ENCODE results near the gene RNF223.

RNF223 gene

DNA sequence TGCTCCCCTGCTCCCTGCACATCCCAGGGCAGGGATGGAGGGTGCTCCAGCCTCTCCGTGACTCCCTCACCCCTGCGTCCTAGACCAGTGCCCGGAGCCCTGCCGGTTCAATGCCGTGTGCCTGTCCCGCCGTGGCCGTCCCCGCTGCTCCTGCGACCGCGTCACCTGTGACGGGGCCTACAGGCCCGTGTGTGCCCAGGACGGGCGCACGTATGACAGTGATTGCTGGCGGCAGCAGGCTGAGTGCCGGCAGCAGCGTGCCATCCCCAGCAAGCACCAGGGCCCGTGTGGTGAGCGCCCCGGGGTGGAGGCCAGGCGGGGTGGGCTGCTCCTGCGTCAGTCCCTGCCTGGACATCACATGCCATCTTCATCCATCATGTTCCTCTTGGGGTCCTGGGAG is 32.2 kb downstream of the RNF223 start:
- peaks cover 13% of the 10 kb centered on the region for H3K4me1 ChIP-seq (ENCODE audit: control insufficient read depth, insufficient read depth, low read length)
- no peak overlapping the region for H3K4me3 ChIP-seq (ENCODE audit: low read length in 2 of 2)
- no peak overlapping the region for H3K27ac ChIP-seq (ENCODE audit: low read length)
- no peaks in the 10 kb centered on the region for H3K36me3 ChIP-seq (ENCODE audit: control insufficient read depth in 2 of 2, insufficient read depth in 2 of 2, low read length in 2 of 2)
- H3K27me3 ChIP-seq (ENCODE audit: control insufficient read depth in 1 of 2, insufficient read depth in 2 of 2, low read length in 2 of 2): peaks cover 0 to 2% of the 10 kb centered on the region in 2 donors
- no peak overlapping the region for H3K9ac ChIP-seq (ENCODE audit: low read length in 2 of 2)
- H3K9me3 ChIP-seq (ENCODE audit: control insufficient read depth in 2 of 2, low read length in 2 of 2): no peaks in the 10 kb centered on the region

DNA sequence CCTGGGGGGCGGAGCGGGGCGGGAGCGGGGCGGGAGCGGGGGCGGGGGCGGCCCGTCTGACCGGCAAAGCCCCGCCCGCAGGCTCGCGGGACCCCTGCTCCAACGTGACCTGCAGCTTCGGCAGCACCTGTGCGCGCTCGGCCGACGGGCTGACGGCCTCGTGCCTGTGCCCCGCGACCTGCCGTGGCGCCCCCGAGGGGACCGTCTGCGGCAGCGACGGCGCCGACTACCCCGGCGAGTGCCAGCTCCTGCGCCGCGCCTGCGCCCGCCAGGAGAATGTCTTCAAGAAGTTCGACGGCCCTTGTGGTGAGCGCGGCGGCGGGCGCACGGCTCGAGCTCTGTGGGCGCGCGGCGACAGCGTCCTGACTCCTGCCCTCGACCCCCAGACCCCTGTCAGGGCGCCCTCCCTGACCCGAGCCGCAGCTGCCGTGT is 33.0 kb downstream of the RNF223 start:
- peaks cover 13% of the 10 kb centered on the region for H3K4me1 ChIP-seq (ENCODE audit: control insufficient read depth, insufficient read depth, low read length)
- no peaks in the 10 kb centered on the region for H3K36me3 ChIP-seq (ENCODE audit: control insufficient read depth in 2 of 2, insufficient read depth in 2 of 2, low read length in 2 of 2)
- H3K9me3 ChIP-seq (ENCODE audit: control insufficient read depth in 2 of 2, low read length in 2 of 2): no peaks in the 10 kb centered on the region
- peaks cover 0 to 2% of the 10 kb centered on the region in 2 donors for H3K27me3 ChIP-seq (ENCODE audit: control insufficient read depth in 1 of 2, insufficient read depth in 2 of 2, low read length in 2 of 2)
- H3K9ac ChIP-seq (ENCODE audit: low read length in 2 of 2): no peak overlapping the region
- H3K27ac ChIP-seq (ENCODE audit: low read length): no peak overlapping the region
- H3K4me3 ChIP-seq (ENCODE audit: low read length in 2 of 2): peak overlapping the region in 1 of 2 donors; percentile 44

DNA sequence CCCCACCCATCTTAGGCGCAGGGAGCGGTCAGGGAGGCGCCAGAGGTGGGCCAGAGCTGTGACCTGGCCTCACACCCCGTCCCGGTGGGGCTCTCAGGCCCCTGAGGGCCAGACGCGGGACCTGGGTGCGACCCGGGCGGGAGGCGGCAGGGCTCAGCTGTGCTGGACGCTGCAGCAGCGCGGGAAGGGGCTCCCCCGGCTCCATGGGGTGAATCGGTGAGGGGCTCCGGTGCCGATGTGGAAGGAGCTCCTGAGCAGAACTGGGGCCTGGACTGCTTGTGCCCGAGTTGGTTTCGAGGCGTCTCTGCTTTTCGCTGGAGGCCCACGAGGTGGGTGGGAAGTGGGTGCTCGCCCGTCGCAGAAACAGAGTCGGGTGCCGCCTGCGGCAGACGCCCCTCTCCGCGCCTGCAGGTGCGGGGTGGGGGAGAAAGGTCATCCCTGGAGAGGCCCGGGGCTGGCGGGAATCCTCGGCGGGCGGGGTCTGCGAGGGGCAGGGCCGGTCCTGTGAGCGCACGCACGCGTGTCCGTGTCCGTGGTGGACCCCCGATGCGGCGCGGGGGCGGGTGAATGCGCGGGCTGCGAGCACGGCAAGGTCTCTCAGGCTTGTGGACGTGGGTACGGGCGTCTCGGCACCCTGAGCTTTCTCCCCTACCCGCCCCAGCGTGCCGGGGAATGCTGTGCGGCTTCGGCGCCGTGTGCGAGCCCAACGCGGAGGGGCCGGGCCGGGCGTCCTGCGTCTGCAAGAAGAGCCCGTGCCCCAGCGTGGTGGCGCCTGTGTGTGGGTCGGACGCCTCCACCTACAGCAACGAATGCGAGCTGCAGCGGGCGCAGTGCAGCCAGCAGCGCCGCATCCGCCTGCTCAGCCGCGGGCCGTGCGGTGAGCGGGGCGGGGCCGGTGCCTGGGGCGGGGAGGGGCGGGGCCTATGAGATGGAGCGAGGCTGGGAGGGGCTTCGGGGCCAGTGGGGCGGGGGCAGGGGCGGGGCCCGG is 33.8 kb downstream of the RNF223 start:
- Histone ChIP-seq H3K27me3 (ENCODE audit: control insufficient read depth in 1 of 2, insufficient read depth in 2 of 2, low read length in 2 of 2) (peaks cover 0 to 2% of the 10 kb centered on the region in 2 donors), H3K9ac (ENCODE audit: low read length in 2 of 2) (peak overlapping the region in 1 of 2 donors; percentile 22), H3K9me3 (ENCODE audit: control insufficient read depth in 2 of 2, low read length in 2 of 2) (no peaks in the 10 kb centered on the region), H3K36me3 (ENCODE audit: control insufficient read depth in 2 of 2, insufficient read depth in 2 of 2, low read length in 2 of 2) (no peaks in the 10 kb centered on the region), H3K27ac (ENCODE audit: low read length) (no peak overlapping the region), H3K4me3 (ENCODE audit: low read length in 2 of 2) (peak overlapping the region; percentile 35 to 71), H3K4me1 (ENCODE audit: control insufficient read depth, insufficient read depth, low read length) (peaks cover 13% of the 10 kb centered on the region)

DNA sequence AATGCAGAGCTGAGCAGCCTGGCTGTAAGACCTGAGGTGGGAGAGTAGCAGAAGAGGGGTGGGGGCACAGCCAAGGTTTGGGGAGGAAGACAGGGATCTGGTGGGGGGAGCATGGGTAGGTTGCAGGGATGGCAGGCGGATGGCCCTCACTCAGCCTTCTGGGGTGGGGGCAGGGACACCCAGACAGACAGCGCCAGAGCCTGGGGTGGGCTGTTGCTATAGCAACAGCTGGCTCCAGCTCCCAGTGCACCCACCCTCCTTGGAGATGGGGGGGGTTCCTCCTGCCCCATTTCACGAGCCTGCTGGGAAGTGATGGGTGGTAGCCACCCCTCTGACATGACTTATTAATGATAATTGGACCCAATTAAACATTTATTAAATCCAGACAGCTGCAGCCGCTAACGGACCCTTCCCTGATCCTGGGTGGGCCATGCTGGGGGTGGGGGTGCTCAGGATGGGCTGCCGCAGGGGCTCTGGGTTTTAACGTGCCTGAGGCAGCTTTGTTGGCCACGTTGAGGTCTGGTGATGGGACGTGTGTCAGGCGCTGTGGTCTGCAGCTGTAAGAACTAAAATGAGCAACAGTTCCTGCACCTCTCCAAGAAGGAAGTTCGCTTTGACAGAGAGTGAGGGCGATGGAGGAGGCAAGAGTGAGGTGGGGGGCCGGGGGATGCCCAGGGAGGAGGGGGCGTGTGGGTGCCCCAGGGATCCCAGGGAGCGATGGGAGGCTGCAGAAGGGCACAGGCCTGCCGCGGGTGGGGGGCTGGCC is 34.8 kb downstream of the RNF223 start:
- no peaks in the 10 kb centered on the region for H3K9me3 ChIP-seq (ENCODE audit: control insufficient read depth in 2 of 2, low read length in 2 of 2)
- H3K4me1 ChIP-seq (ENCODE audit: control insufficient read depth, insufficient read depth, low read length): peaks cover 13% of the 10 kb centered on the region
- H3K27ac ChIP-seq (ENCODE audit: low read length): no peak overlapping the region
- no peak overlapping the region for H3K9ac ChIP-seq (ENCODE audit: low read length in 2 of 2)
- no peaks in the 10 kb centered on the region for H3K36me3 ChIP-seq (ENCODE audit: control insufficient read depth in 2 of 2, insufficient read depth in 2 of 2, low read length in 2 of 2)
- peaks cover 2 to 3% of the 10 kb centered on the region in 2 donors for H3K27me3 ChIP-seq (ENCODE audit: control insufficient read depth in 1 of 2, insufficient read depth in 2 of 2, low read length in 2 of 2)
- H3K4me3 ChIP-seq (ENCODE audit: low read length in 2 of 2): no peak overlapping the region

DNA sequence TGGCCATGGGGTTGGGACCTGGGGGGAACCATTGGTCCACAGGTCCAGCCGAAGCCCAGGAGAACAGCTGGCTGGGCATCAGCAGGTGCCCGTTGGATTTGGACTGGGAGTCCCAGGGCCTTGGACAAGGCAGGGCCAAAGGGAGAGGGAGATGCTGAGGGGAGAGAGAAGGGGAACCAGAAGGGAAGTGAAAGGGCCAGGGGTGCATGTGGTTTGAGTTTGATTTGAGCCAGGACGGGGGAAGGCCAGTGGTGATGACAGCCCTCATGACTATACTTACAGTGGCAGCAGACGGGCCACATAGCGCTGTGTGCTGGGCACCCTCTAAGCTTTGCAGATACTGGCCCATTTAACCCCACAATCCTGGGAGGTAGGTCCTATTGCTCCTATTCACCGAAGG is 35.4 kb downstream of the RNF223 start:
- no peak overlapping the region for H3K9ac ChIP-seq (ENCODE audit: low read length in 2 of 2)
- H3K4me3 ChIP-seq (ENCODE audit: low read length in 2 of 2): no peak overlapping the region
- no peaks in the 10 kb centered on the region for H3K36me3 ChIP-seq (ENCODE audit: control insufficient read depth in 2 of 2, insufficient read depth in 2 of 2, low read length in 2 of 2)
- H3K9me3 ChIP-seq (ENCODE audit: control insufficient read depth in 2 of 2, low read length in 2 of 2): no peaks in the 10 kb centered on the region
- H3K27me3 ChIP-seq (ENCODE audit: control insufficient read depth in 1 of 2, insufficient read depth in 2 of 2, low read length in 2 of 2): peaks cover 2 to 9% of the 10 kb centered on the region in 2 donors
- peaks cover 19% of the 10 kb centered on the region for H3K4me1 ChIP-seq (ENCODE audit: control insufficient read depth, insufficient read depth, low read length)
- no peak overlapping the region for H3K27ac ChIP-seq (ENCODE audit: low read length)

DNA sequence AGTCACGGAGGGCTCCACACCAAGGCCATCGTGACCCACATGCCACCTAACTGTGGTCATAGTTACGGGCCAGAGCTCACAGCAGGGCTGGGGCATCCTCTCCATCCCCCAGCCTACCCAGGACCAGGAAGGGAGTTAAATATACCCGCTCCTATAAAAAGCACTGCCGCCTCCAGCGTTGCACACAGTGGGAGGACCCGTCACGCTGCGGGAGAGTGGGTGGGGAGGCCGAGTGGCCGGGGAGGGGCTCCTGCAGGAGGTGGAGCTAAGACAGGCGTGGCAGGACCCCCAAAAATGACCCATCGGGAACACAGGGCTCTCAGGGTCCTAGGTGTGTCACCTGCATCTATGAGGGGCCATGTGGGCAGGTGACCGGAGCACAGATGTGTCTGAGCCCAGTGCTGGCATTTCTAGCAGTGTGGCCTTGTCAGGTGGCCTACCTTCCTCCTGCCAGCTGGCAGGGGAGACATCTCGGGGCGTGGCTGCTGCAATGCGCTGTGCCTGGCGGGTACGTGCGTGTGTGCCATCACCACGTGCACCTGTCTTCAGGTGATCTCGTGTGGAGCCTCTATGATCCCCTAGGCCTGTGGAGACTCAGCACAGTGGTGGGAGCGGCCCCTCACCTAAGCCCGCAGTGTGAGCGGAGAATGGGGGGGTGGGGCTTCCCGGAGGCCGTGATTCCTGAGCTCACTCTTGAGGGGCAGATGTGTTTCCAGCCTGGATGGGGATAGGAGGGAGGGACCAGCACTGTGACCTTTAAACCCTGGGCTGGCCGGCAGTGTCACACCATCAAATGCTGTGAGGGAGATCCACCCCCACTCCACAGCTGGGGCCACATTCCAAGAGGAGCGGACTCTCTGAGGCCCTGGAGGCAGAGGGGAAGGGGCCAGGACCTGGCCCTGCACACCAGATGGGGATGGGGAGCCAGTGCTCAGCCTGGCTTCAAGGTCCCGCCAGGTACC is 36.5 kb downstream of the RNF223 start:
- no peaks in the 10 kb centered on the region for H3K36me3 ChIP-seq (ENCODE audit: control insufficient read depth in 2 of 2, insufficient read depth in 2 of 2, low read length in 2 of 2)
- no peak overlapping the region for H3K27ac ChIP-seq (ENCODE audit: low read length)
- H3K27me3 ChIP-seq (ENCODE audit: control insufficient read depth in 1 of 2, insufficient read depth in 2 of 2, low read length in 2 of 2): peaks cover 4 to 17% of the 10 kb centered on the region in 2 donors
- no peaks in the 10 kb centered on the region for H3K9me3 ChIP-seq (ENCODE audit: control insufficient read depth in 2 of 2, low read length in 2 of 2)
- no peak overlapping the region for H3K4me3 ChIP-seq (ENCODE audit: low read length in 2 of 2)
- no peak overlapping the region for H3K9ac ChIP-seq (ENCODE audit: low read length in 2 of 2)
- peaks cover 26% of the 10 kb centered on the region for H3K4me1 ChIP-seq (ENCODE audit: control insufficient read depth, insufficient read depth, low read length)

DNA sequence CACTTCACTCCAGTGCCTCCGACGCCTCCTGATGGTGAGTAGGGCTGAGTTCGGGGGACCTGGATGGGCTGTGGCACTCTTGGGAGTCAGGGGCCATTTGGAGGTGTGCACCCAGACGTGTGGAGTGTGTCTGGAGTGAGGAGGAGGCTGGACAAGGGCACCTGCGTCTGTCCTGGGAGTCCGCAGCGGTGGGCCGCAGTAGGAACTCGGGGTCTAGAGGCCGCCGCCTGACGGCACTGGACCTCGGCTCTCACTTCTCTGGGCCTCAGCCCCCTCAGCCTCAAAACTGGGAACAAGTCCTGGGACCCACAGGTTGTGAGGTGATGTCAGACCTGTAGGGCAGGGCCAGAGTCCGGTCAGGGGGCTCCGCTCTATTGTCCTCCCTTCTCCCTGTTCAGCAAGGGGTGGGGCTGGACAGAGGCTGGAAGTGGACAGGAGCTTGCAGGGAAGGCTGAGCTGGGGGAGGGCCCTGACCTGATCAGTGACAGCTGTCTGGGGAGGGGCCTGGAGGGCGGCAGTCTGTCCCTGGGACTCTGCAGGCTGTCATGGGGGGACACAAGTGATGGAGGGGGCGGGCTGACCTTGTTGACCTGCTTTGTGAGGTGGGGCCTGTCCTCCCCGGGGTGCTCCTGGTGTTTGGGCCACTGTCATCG is 38.7 kb downstream of the RNF223 start:
- Histone ChIP-seq H3K4me1 (ENCODE audit: control insufficient read depth, insufficient read depth, low read length) (peaks cover 27% of the 10 kb centered on the region), H3K27me3 (ENCODE audit: control insufficient read depth in 1 of 2, insufficient read depth in 2 of 2, low read length in 2 of 2) (peaks cover 9 to 22% of the 10 kb centered on the region in 2 donors), H3K27ac (ENCODE audit: low read length) (no peak overlapping the region), H3K36me3 (ENCODE audit: control insufficient read depth in 2 of 2, insufficient read depth in 2 of 2, low read length in 2 of 2) (no peaks in the 10 kb centered on the region), H3K9me3 (ENCODE audit: control insufficient read depth in 2 of 2, low read length in 2 of 2) (no peaks in the 10 kb centered on the region), H3K4me3 (ENCODE audit: low read length in 2 of 2) (no peak overlapping the region), H3K9ac (ENCODE audit: low read length in 2 of 2) (no peak overlapping the region)

DNA sequence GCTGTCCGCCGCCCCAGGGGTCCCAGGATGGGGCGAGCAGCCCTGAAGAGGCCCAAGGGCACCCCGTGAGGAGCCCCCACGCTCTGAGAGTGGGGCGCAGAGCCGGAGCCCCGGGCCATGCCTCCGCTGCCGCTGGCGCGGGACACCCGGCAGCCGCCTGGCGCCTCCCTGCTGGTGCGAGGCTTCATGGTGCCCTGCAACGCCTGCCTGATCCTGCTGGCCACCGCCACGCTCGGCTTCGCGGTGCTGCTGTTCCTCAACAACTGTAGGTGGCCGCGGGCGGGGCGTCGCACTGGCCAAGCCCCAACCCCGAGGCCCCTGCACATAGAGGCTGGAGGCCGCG is 39.7 kb downstream of the RNF223 start:
- Histone ChIP-seq H3K27ac (ENCODE audit: low read length) (no peak overlapping the region), H3K27me3 (ENCODE audit: control insufficient read depth in 1 of 2, insufficient read depth in 2 of 2, low read length in 2 of 2) (peaks cover 9 to 22% of the 10 kb centered on the region in 2 donors), H3K36me3 (ENCODE audit: control insufficient read depth in 2 of 2, insufficient read depth in 2 of 2, low read length in 2 of 2) (no peaks in the 10 kb centered on the region), H3K9me3 (ENCODE audit: control insufficient read depth in 2 of 2, low read length in 2 of 2) (no peaks in the 10 kb centered on the region), H3K9ac (ENCODE audit: low read length in 2 of 2) (no peak overlapping the region), H3K4me1 (ENCODE audit: control insufficient read depth, insufficient read depth, low read length) (peaks cover 18% of the 10 kb centered on the region), H3K4me3 (ENCODE audit: low read length in 2 of 2) (no peak overlapping the region)

DNA sequence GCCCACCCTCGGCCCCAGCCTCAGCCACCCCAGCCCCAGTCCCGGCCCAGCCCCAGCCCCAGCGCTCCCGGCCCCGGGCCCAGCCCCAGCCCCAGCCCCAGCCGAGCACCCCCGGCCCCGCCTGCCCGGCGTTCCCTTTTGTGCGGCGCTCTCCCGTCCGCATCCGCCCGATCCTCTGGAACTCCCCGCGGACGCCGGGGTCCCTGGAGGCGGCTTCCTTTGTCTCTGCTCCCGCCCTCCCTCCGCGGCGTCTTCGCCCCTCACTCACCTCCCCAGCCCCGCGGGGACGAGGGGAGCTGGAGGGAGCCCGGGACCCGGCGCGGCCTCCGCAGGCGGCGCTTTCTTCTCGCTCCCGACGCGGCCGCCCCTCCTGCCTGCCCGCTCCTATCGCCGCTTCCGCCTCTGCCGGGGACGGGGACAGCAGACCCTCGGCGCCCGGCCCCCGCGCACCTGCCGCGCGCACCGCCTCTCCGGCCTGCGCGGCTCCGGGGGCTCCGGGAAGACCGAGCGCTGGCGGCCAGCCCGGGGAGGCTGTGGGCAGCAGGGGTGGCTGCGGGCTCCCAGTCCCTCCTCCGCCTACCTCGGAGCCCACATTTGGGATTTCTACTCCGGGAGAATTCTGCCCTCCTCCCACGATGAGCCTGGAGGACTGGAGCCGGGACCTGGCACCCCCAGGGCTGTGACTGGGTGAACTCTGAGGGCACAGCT is 40.2 kb downstream of the RNF223 start:
- Histone ChIP-seq H3K36me3 (ENCODE audit: control insufficient read depth in 2 of 2, insufficient read depth in 2 of 2, low read length in 2 of 2) (no peaks in the 10 kb centered on the region), H3K27me3 (ENCODE audit: control insufficient read depth in 1 of 2, insufficient read depth in 2 of 2, low read length in 2 of 2) (peaks cover 9 to 22% of the 10 kb centered on the region in 2 donors), H3K9ac (ENCODE audit: low read length in 2 of 2) (no peak overlapping the region), H3K4me1 (ENCODE audit: control insufficient read depth, insufficient read depth, low read length) (peaks cover 18% of the 10 kb centered on the region), H3K4me3 (ENCODE audit: low read length in 2 of 2) (peak overlapping the region in 1 of 2 donors; percentile 61), H3K9me3 (ENCODE audit: control insufficient read depth in 2 of 2, low read length in 2 of 2) (no peaks in the 10 kb centered on the region), H3K27ac (ENCODE audit: low read length) (no peak overlapping the region)
